ENCODE measurements around the gene UBN1. TPM values are rescaled to one million over a fixed set of nuclear protein-coding genes. Genes with fewer than 3 reads are reported as not detected.

The UBN1 gene
- polyA plus RNA-seq, 1 donor (not counting 4 experiments of a cell fraction or from before 2014, with no cell fraction given) = 11.5 TPM

DNA sequence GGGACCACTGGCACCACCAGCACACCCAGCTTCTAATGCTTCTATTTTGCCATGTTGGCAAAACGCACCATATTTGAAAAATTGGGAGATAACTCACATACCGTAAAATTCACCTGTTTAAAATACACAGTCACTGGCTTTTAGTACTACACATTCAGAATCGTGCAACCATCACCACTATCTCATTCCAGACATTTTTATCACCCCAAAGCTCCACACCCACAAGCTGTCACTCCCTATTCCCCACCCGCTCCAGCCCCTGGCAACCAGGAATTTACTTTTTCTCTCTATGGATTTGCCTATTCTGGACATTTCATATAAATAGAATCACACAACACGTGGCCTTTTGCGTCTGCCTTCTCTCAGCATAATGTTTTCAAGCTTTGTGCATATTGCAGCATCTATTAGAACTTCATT is 64.7 kb downstream of the UBN1 start:
- Histone ChIP-seq H3K4me1 (ENCODE audit: control insufficient read depth, extremely low read depth, insufficient read depth, low read length) (peaks cover 10% of the 10 kb centered on the region), H3K27me3 (ENCODE audit: control insufficient read depth, extremely low read depth, insufficient read depth, low read length) (no peaks in the 10 kb centered on the region), H3K4me3 (ENCODE audit: control insufficient read depth in 2 of 3, extremely low read depth in 1 of 3, insufficient read depth in 2 of 3, low read depth in 1 of 3, low read length in 3 of 3) (no peak overlapping the region), H3K9ac (ENCODE audit: control insufficient read depth, extremely low read depth, insufficient read depth, low read length) (no peak overlapping the region), H3K9me3 (ENCODE audit: control insufficient read depth, low read depth, low read length) (no peaks in the 10 kb centered on the region), H3K9me1 (ENCODE audit: control insufficient read depth, extremely low read depth, insufficient read depth, low read length) (no peaks in the 10 kb centered on the region), H2AFZ (ENCODE audit: control insufficient read depth, low read length) (no peak overlapping the region), H3K4me2 (ENCODE audit: control insufficient read depth, extremely low read depth, insufficient read depth, low read depth, low read length) (no peak overlapping the region), H3K79me2 (ENCODE audit: control insufficient read depth, insufficient read depth, low read length) (no peaks in the 10 kb centered on the region), H4K20me1 (ENCODE audit: control insufficient read depth, extremely low read depth, insufficient read depth, low read length) (no peaks in the 10 kb centered on the region), H3K36me3 (ENCODE audit: control insufficient read depth in 2 of 2, extremely low read depth in 1 of 2, insufficient read depth in 2 of 2, low read length in 2 of 2) (peaks cover 5 to 6% of the 10 kb centered on the region in 2 experiments), H3K27ac (ENCODE audit: control insufficient read depth, insufficient read depth, low read length) (no peak overlapping the region)
- FAIRE-seq = no peak
- DNase-seq (ENCODE audit: low read depth, low spot score) = no peak
- dilution Hi-C loops (cut with MboI; ENCODE audit: extremely low pct_ligation_motif_present, low sequenced_read_pairs) = no loop called here
- TF ChIP-seq EZH2 (IDR thresholded peaks at IDR 0.05; ENCODE audit: low read length) = no peak
- TF ChIP-seq, protein P1, sequence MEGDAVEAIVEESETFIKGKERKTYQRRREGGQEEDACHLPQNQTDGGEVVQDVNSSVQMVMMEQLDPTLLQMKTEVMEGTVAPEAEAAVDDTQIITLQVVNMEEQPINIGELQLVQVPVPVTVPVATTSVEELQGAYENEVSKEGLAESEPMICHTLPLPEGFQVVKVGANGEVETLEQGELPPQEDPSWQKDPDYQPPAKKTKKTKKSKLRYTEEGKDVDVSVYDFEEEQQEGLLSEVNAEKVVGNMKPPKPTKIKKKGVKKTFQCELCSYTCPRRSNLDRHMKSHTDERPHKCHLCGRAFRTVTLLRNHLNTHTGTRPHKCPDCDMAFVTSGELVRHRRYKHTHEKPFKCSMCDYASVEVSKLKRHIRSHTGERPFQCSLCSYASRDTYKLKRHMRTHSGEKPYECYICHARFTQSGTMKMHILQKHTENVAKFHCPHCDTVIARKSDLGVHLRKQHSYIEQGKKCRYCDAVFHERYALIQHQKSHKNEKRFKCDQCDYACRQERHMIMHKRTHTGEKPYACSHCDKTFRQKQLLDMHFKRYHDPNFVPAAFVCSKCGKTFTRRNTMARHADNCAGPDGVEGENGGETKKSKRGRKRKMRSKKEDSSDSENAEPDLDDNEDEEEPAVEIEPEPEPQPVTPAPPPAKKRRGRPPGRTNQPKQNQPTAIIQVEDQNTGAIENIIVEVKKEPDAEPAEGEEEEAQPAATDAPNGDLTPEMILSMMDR (optimal IDR thresholded peaks at IDR 0.05 in 1 of 3, IDR thresholded peaks at IDR 0.05 in 1 of 3, conservative IDR thresholded peaks at IDR 0.05 in 1 of 3; ENCODE audit: extremely low read depth in 1 of 3, insufficient read depth in 2 of 3, low read length in 3 of 3) = no peak

DNA sequence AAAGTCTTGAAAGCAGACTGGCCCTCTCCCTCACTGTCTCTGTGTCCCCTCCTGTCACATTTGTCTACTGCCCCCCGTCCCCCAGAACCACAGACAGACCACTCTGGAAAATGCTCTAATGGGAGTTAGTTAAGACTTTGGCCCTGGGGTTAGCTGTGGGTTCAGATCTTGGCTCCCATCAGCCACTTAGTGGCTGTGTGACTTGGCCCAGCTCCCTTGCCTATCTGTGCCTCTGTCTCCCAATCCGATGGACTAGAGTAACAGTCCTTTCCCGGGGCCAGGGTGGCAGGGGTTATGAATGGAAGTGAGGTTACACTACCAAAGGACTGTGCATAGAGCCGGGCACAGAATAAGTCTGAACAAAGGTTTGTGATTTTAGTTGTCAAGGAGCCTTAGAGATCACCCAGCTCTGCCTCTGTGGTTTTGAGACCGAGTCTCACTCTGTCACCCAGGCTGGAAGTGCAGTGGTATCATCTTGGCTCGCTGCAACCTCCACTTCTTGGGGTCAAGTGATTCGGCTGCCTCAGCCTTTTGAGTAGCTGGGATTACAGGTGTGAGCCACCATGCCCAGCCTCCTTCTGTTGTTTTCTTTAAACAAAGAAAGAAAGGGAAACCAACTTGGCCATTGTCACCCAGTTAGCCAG is 66.0 kb downstream of the UBN1 start:
- no peaks in the 10 kb centered on the region for H3K79me2 ChIP-seq (ENCODE audit: control insufficient read depth, insufficient read depth, low read length)
- dilution Hi-C loops (cut with MboI; ENCODE audit: extremely low pct_ligation_motif_present, low sequenced_read_pairs) = no loop called here
- H3K9me3 ChIP-seq (ENCODE audit: control insufficient read depth, low read depth, low read length) = no peaks in the 10 kb centered on the region
- H3K36me3 ChIP-seq (ENCODE audit: control insufficient read depth in 2 of 2, extremely low read depth in 1 of 2, insufficient read depth in 2 of 2, low read length in 2 of 2) = peaks cover 5 to 6% of the 10 kb centered on the region in 2 experiments
- H2AFZ ChIP-seq (ENCODE audit: control insufficient read depth, low read length) = no peak overlapping the region
- H3K27me3 ChIP-seq (ENCODE audit: control insufficient read depth, extremely low read depth, insufficient read depth, low read length) = no peaks in the 10 kb centered on the region
- H3K4me1 ChIP-seq (ENCODE audit: control insufficient read depth, extremely low read depth, insufficient read depth, low read length) = peaks cover 17% of the 10 kb centered on the region
- H3K4me2 ChIP-seq (ENCODE audit: control insufficient read depth, extremely low read depth, insufficient read depth, low read depth, low read length) = no peak overlapping the region
- DNase-seq (ENCODE audit: low read depth, low spot score) = no peak
- no peaks in the 10 kb centered on the region for H4K20me1 ChIP-seq (ENCODE audit: control insufficient read depth, extremely low read depth, insufficient read depth, low read length)
- H3K9ac ChIP-seq (ENCODE audit: control insufficient read depth, extremely low read depth, insufficient read depth, low read length) = no peak overlapping the region
- no peaks in the 10 kb centered on the region for H3K9me1 ChIP-seq (ENCODE audit: control insufficient read depth, extremely low read depth, insufficient read depth, low read length)
- no peak for FAIRE-seq
- TF ChIP-seq, protein P1 (optimal IDR thresholded peaks at IDR 0.05 in 1 of 3, IDR thresholded peaks at IDR 0.05 in 1 of 3, conservative IDR thresholded peaks at IDR 0.05 in 1 of 3; ENCODE audit: extremely low read depth in 1 of 3, insufficient read depth in 2 of 3, low read length in 3 of 3) = no peak
- TF ChIP-seq EZH2 (IDR thresholded peaks at IDR 0.05; ENCODE audit: low read length) = no peak
- H3K27ac ChIP-seq (ENCODE audit: control insufficient read depth, insufficient read depth, low read length) = no peak overlapping the region
- H3K4me3 ChIP-seq (ENCODE audit: control insufficient read depth in 2 of 3, extremely low read depth in 1 of 3, insufficient read depth in 2 of 3, low read depth in 1 of 3, low read length in 3 of 3) = no peak overlapping the region
